GM12878 (cell line): ENCODE measurements around the gene TSPAN31. TPM values are rescaled to one million over a fixed set of nuclear protein-coding genes. Genes with fewer than 3 reads are reported as not detected.

ENCODE experiments used
- CEBPB ChIP-seq, 2 experiments: fragments of 150-350 bp in 1 of 2; IDR thresholded peaks; 2 replicates each; pipeline ENCODE4 v1.6.1; 2012 to 2014; ENCODE audit warnings: low read depth in 2 of 2, low read length in 2 of 2, borderline replicate concordance in 1 of 2, inconsistent platforms in 1 of 2
- CREB1 ChIP-seq: IDR thresholded peaks from 2 replicates; pipeline ENCODE4 v1.6.1; 2012; ENCODE audit warnings: low read depth, mild to moderate bottlenecking, inconsistent platforms
- E2F4 ChIP-seq: IDR thresholded peaks from 2 replicates; pipeline ENCODE4 v1.6.1; 2012; ENCODE audit warnings: low read depth, low read length, improper control_type of control experiment
- ELK1 ChIP-seq: IDR thresholded peaks from 2 replicates; pipeline ENCODE4 v1.6.1; 2012; ENCODE audit warnings: low read depth, low read length, improper control_type of control experiment
- ETV6 ChIP-seq, 2 experiments: fragments of 450-650 bp in 1 of 2; IDR thresholded peaks in 1 of 2; conservative IDR thresholded peaks in 1 of 2; 2 replicates each; pipeline ENCODE4 v1.6.1; 2014; ENCODE audit warnings: antibody characterized with exemption in 1 of 2, borderline replicate concordance in 1 of 2, low read depth in 1 of 2, mild to moderate bottlenecking in 1 of 2, moderate library complexity in 1 of 2
- HDGF ChIP-seq: fragments of 450-650 bp; IDR thresholded peaks from 2 replicates; pipeline ENCODE4 v1.6.1; 2016; ENCODE audit warnings: antibody characterized with exemption
- KLF5 ChIP-seq: fragments of 450-650 bp; IDR thresholded peaks from 2 replicates; pipeline ENCODE4 v1.6.1; 2014; ENCODE audit warnings: mild to moderate bottlenecking; ENCODE audit not compliant: partially characterized antibody
- MXI1 ChIP-seq: fragments of 150-350 bp; IDR thresholded peaks from 2 replicates; pipeline ENCODE4 v1.6.1; 2011; ENCODE audit warnings: low read depth, mild to moderate bottlenecking, inconsistent platforms, low read length, improper control_type of control experiment
- NFIC ChIP-seq: IDR thresholded peaks from 2 replicates; pipeline ENCODE4 v1.6.1; 2012; ENCODE audit warnings: low read depth, mild to moderate bottlenecking, inconsistent platforms, low read length, moderate library complexity
- NR2F1 ChIP-seq: fragments of 450-650 bp; conservative IDR thresholded peaks from 2 replicates; pipeline ENCODE4 v1.6.1; 2017; ENCODE audit warnings: mild to moderate bottlenecking
- NRF1 ChIP-seq: conservative IDR thresholded peaks from 2 replicates; pipeline ENCODE4 v1.6.1; 2011; ENCODE audit warnings: mild to moderate bottlenecking, low read depth, low read length, improper control_type of control experiment
- POLR2AphosphoS2 ChIP-seq: IDR thresholded peaks from 2 replicates; pipeline ENCODE4 v1.6.1; 2011; ENCODE audit warnings: low read depth, mild to moderate bottlenecking, low read length, improper control_type of control experiment, moderate library complexity
- RCOR1 ChIP-seq: conservative IDR thresholded peaks from 2 replicates; pipeline ENCODE4 v1.6.1; 2012; ENCODE audit warnings: low read depth, low read length, improper control_type of control experiment
- SMC3 ChIP-seq: IDR thresholded peaks from 2 replicates; pipeline ENCODE4 v1.6.1; 2011; ENCODE audit warnings: low read length, improper control_type of control experiment, borderline replicate concordance
- SP1 ChIP-seq: IDR thresholded peaks from one replicate; pipeline ENCODE4 v1.6.1; 2011; ENCODE audit warnings: low read depth, low read length
- SPI1 ChIP-seq: IDR thresholded peaks from 2 replicates; pipeline ENCODE4 v1.6.1; 2011; ENCODE audit warnings: low read depth, mild to moderate bottlenecking, low read length, moderate library complexity, borderline replicate concordance; ENCODE audit not compliant: insufficient read depth
- SREBF1 ChIP-seq: IDR thresholded peaks from 2 replicates; pipeline ENCODE4 v1.6.1; 2012; ENCODE audit warnings: mild to moderate bottlenecking, low read length
- STAT1 ChIP-seq: fragments of 450-650 bp; conservative IDR thresholded peaks from 2 replicates; pipeline ENCODE4 v1.6.1; 2014; ENCODE audit warnings: antibody characterized with exemption, mild to moderate bottlenecking
- TAF1 ChIP-seq: IDR thresholded peaks from 2 replicates; pipeline ENCODE4 v1.6.1; 2011; ENCODE audit warnings: mild to moderate bottlenecking, low read depth, low read length, borderline replicate concordance
- TCF7 ChIP-seq: IDR thresholded peaks from 2 replicates; pipeline ENCODE4 v1.6.1; 2014; ENCODE audit warnings: antibody characterized with exemption, borderline replicate concordance
- USF1 ChIP-seq: IDR thresholded peaks from 2 replicates; pipeline ENCODE4 v1.6.1; 2011; ENCODE audit warnings: borderline replicate concordance, low read depth, mild to moderate bottlenecking, moderate library complexity, mixed read lengths, low read length; ENCODE audit not compliant: insufficient read depth; ENCODE audit errors: extremely low read length
- USF2 ChIP-seq: IDR thresholded peaks from 2 replicates; pipeline ENCODE4 v1.6.1; 2011; ENCODE audit warnings: low read depth, low read length, improper control_type of control experiment, borderline replicate concordance
- polyA plus RNA-seq, 11 experiments: library from polyadenylated mRNA; depleted of rRNA in 4 of 11; unstranded in 6 of 11; stranded (reverse) in 5 of 11; fragments of >200 nt; fragmentation: Nextera tagmentation in 4 of 11; fragmentation: Illumina TruSeq in 1 of 11; extraction: Ambion mirVana in 4 of 11; extraction: Trizol in 1 of 11; gene quantifications; 1 replicate in 1 of 11; 2 replicates in 10 of 11; pipeline versions ENCODE4 v1.2.1 to v1.2.3, GENCODE V29; 2011 to 2016; ENCODE audit warnings: inconsistent platforms in 2 of 11, missing spikeins in 2 of 11, low read depth in 1 of 11
- total RNA-seq, 4 experiments: library from RNA; depleted of rRNA in 3 of 4; stranded (reverse); fragments of >200 nt in 3 of 4; fragmentation: Illumina TruSeq in 1 of 4; extraction: Trizol in 1 of 4; gene quantifications; 2 replicates each; pipeline versions ENCODE4 v1.2.1 to v1.2.3, GENCODE V29; 2013 to 2021

The TSPAN31 gene
- total and polyA plus RNA-seq, 10 of the 15 experiments (the other 5 are each of a cell fraction or from before 2014, with no cell fraction given): 11.8 to 32.2 (median 24.7) TPM

- TF ChIP-seq ELK1 (0 out of 2 replicates have a peak, but pooled peaks have one; percentile 28), NFIC (peak; percentile 65), SPI1 (no peak), USF2 (peak; percentile 100), E2F4 (peak; percentile 26; the same call in 1 of the 2 replicates), STAT1 (no peak; the same call in 1 of the 2 replicates), ETV6 (conservative IDR thresholded peaks at IDR 0.05 in 1 of 2, IDR thresholded peaks at IDR 0.05 in 1 of 2; ENCODE audit: borderline replicate concordance in 1 of 2, low read depth in 1 of 2) (no peak), NRF1 (peak; percentile 31; the same call in 1 of the 2 replicates), TAF1 (peak; percentile 77), SREBF1 (no peak), CREB1 (peak; percentile 87), TCF7 (no peak), NR2F1 (no peak; the same call in 1 of the 2 replicates), POLR2AphosphoS2 (no peak; the same call in 1 of the 2 replicates), MXI1 (peak; percentile 96), SMC3 (no peak), USF1 (peak; percentile 99), KLF5 (no peak), SP1 (peak; percentile 88), HDGF (peak; percentile 99), CEBPB (IDR thresholded peaks at IDR 0.05; ENCODE audit: borderline replicate concordance in 1 of 2, low read depth in 2 of 2, low read length in 2 of 2) (no peak), RCOR1 (no peak)
These were observed 7.2 kb downstream of the TSPAN31 start, which contains the start of gene CDK4 (continued) for GRCh38 chr12:57751788-57752667.
